SU-DHL-6 (cell line): ENCODE data around the gene ZNF385C.

ENCODE experiments used
- H2AFZ ChIP-seq: fragments of 200-600 bp; sonication (generic); 2 replicates; pipeline ENCODE4 v1.6.1; 2014; ENCODE audit warnings: low read depth, mild to moderate bottlenecking, moderate library complexity, mixed read lengths, antibody characterized with exemption, low read length; ENCODE audit not compliant: severe bottlenecking
- H3F3A ChIP-seq: fragments of 200-600 bp; shearing (Covaris generic); 2 replicates; pipeline ENCODE4 v1.6.0; 2016; ENCODE audit warnings: antibody characterized with exemption, mild to moderate bottlenecking; ENCODE audit not compliant: insufficient read depth
- H3K27ac ChIP-seq: fragments of 200-600 bp; sonication (generic); 2 replicates; pipeline ENCODE4 v1.5.1; 2016; ENCODE audit warnings: low read depth, mild to moderate bottlenecking, low read length, moderate library complexity, mixed read lengths
- H3K27me3 ChIP-seq: fragments of 200-600 bp; sonication (generic), shearing (Covaris generic); 2 replicates; pipeline ENCODE4 v1.6.0; 2014; ENCODE audit warnings: mild to moderate bottlenecking, low read length
- H3K36me3 ChIP-seq: fragments of 200-600 bp; sonication (generic); 2 replicates; pipeline ENCODE4 v1.6.1; 2014; ENCODE audit warnings: mild to moderate bottlenecking, low read length, mixed read lengths
- H3K4me2 ChIP-seq: fragments of 300-600, 200-600 bp; shearing (Covaris generic), sonication (generic); 2 replicates; pipeline ENCODE4 v1.6.0; 2014; ENCODE audit warnings: low read length, low read depth, mild to moderate bottlenecking; ENCODE audit not compliant: poor library complexity, severe bottlenecking
- H3K4me3 ChIP-seq: fragments of 200-600 bp; sonication (generic); 2 replicates; pipeline ENCODE4 v1.5.1; 2014; ENCODE audit warnings: antibody characterized with exemption, low read length, mild to moderate bottlenecking, mixed read lengths; ENCODE audit not compliant: insufficient read depth, poor library complexity, severe bottlenecking
- H3K79me2 ChIP-seq: fragments of 200-600 bp; sonication (generic); 2 replicates; pipeline ENCODE4 v1.6.1; 2014; ENCODE audit warnings: mild to moderate bottlenecking, low read length, moderate library complexity; ENCODE audit not compliant: insufficient read depth
- H3K9ac ChIP-seq: fragments of 200-600 bp; sonication (generic); 2 replicates; pipeline ENCODE4 v1.7.0; 2014; ENCODE audit warnings: mild to moderate bottlenecking, low read length
- H3K9me2 ChIP-seq: fragments of 200-600 bp; sonication (generic); replicated peaks from 2 replicates; pipeline ENCODE4 v1.6.1; 2014; ENCODE audit warnings: low read length; ENCODE audit not compliant: insufficient read depth
- H3K9me3 ChIP-seq: fragments of 200-600 bp; sonication (generic); 2 replicates; pipeline ENCODE4 v1.6.1; 2014; ENCODE audit warnings: low read length, mixed read lengths; ENCODE audit not compliant: insufficient read depth
- H4K20me1 ChIP-seq: fragments of 200-600 bp; sonication (generic); 2 replicates; pipeline ENCODE4 v1.6.1; 2014; ENCODE audit warnings: low read depth, mild to moderate bottlenecking, antibody characterized with exemption, low read length, moderate library complexity, mixed read lengths
- EZH2phosphoT487 ChIP-seq: fragments of 200-600 bp; sonication (generic), shearing (Covaris generic); conservative IDR thresholded peaks from 2 replicates; pipeline ENCODE4 v1.6.1; 2018; ENCODE audit warnings: mild to moderate bottlenecking, antibody characterized with exemption, low read length, moderate library complexity, mixed read lengths
- TF ChIP-seq, protein P1 (sequence below): fragments of 200-600 bp; sonication (generic); IDR thresholded peaks from one replicate; pipeline ENCODE4 v1.5.1; 2017; ENCODE audit warnings: antibody characterized with exemption, mild to moderate bottlenecking, low read length, moderate library complexity; ENCODE audit not compliant: insufficient read depth, poor library complexity, severe bottlenecking

Gene ZNF385C

GRCh38 chr17:42072323-42073187, 25.7 kb downstream of the ZNF385C start:
- Histone ChIP-seq H3K9me3 (no peaks in the 10 kb centered on the region), H3K27me3 (no peaks in the 10 kb centered on the region), H3K9ac (no peak overlapping the region), H3K36me3 (no peaks in the 10 kb centered on the region), H3K4me3 (no peak overlapping the region), H2AFZ (no peak overlapping the region), H3K79me2 (no peaks in the 10 kb centered on the region), H3K9me2 (no peaks in the 10 kb centered on the region), H3K4me2 (no peak overlapping the region), H3F3A (no peaks in the 10 kb centered on the region), H3K27ac (no peak overlapping the region), H4K20me1 (no peaks in the 10 kb centered on the region)
- TF ChIP-seq EZH2phosphoT487: no peak
- TF ChIP-seq, protein P1, sequence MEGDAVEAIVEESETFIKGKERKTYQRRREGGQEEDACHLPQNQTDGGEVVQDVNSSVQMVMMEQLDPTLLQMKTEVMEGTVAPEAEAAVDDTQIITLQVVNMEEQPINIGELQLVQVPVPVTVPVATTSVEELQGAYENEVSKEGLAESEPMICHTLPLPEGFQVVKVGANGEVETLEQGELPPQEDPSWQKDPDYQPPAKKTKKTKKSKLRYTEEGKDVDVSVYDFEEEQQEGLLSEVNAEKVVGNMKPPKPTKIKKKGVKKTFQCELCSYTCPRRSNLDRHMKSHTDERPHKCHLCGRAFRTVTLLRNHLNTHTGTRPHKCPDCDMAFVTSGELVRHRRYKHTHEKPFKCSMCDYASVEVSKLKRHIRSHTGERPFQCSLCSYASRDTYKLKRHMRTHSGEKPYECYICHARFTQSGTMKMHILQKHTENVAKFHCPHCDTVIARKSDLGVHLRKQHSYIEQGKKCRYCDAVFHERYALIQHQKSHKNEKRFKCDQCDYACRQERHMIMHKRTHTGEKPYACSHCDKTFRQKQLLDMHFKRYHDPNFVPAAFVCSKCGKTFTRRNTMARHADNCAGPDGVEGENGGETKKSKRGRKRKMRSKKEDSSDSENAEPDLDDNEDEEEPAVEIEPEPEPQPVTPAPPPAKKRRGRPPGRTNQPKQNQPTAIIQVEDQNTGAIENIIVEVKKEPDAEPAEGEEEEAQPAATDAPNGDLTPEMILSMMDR: no peak

DNA sequence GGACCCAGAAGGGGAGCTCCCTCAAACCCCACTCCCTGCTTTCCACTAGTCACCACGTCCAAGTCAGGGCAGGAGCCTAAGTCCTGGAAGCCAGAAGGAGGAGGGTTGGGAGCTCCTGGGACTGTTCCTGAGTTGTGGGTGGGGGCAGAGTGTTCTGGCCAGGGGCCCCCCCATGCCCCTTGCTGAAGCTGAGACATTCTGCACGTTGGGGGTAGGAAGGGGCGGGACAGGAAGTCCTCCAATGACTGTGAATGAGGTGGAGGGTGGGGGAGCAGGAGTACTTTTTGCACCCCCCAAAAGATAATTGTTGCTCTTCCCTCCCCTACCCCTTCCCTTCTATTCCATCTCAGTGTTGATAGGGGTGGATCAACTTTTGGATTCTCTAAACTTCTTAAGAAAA, 26.5 kb downstream of the ZNF385C start:
- H3F3A ChIP-seq: no peaks in the 10 kb centered on the region
- H2AFZ ChIP-seq: no peak overlapping the region
- no peaks in the 10 kb centered on the region for H4K20me1 ChIP-seq
- no peak for TF ChIP-seq EZH2phosphoT487
- TF ChIP-seq, protein P1: no peak
- no peaks in the 10 kb centered on the region for H3K36me3 ChIP-seq
- H3K4me2 ChIP-seq: no peak overlapping the region
- H3K9ac ChIP-seq: no peak overlapping the region
- no peak overlapping the region for H3K4me3 ChIP-seq
- H3K27me3 ChIP-seq: no peaks in the 10 kb centered on the region
- no peaks in the 10 kb centered on the region for H3K9me3 ChIP-seq
- H3K9me2 ChIP-seq: no peaks in the 10 kb centered on the region
- H3K79me2 ChIP-seq: no peaks in the 10 kb centered on the region
- no peak overlapping the region for H3K27ac ChIP-seq

DNA sequence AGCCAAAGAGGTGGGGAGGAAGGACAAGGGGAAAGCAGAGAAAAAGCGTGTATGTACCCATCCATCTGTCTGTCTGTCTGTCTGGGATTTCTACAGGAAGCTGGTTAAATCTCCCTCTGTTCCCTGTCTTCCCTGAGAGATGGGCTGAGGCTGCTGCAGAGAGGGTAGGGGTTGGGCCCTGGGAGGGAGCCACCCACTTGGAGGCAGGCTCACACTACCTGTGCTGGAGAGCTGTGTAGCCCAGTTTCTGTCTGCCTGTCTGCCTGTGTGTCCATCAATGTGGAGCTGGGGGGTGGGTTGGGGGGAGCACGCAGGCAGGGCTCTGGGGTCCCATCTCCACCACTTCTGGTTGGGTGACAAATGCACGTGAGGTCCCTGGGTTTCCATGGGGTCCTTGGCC, 29.3 kb downstream of the ZNF385C start:
- H3K9ac ChIP-seq: no peak overlapping the region
- no peak overlapping the region for H3K27ac ChIP-seq
- no peaks in the 10 kb centered on the region for H3K27me3 ChIP-seq
- H4K20me1 ChIP-seq: no peaks in the 10 kb centered on the region
- TF ChIP-seq, protein P1: no peak
- TF ChIP-seq EZH2phosphoT487: no peak
- H3K4me2 ChIP-seq: no peak overlapping the region
- H2AFZ ChIP-seq: no peak overlapping the region
- H3K9me3 ChIP-seq: no peaks in the 10 kb centered on the region
- H3K79me2 ChIP-seq: no peaks in the 10 kb centered on the region
- no peak overlapping the region for H3K4me3 ChIP-seq
- H3K36me3 ChIP-seq: no peaks in the 10 kb centered on the region
- no peaks in the 10 kb centered on the region for H3F3A ChIP-seq
- H3K9me2 ChIP-seq: no peaks in the 10 kb centered on the region
